Lower leg skin (tissue), 4 donors: ENCODE measurements around the gene SHISA7. TPM values are rescaled to one million over a fixed set of nuclear protein-coding genes. Genes with fewer than 3 reads are reported as not detected.

ENCODE experiments used
- DNase-seq, 2 donors: peaks; one replicate each; pipeline ENCODE4 v3.0.0-alpha.2; 2019; ENCODE audit warnings: low spot score in 2 of 2
- H3K4me3 ChIP-seq: fragments of 200-600 bp; sonication (generic); 2 replicates; pipeline ENCODE4 v1.5.1; 2017; ENCODE audit warnings: mild to moderate bottlenecking, low read depth; ENCODE audit not compliant: poor library complexity, severe bottlenecking
- POLR2A ChIP-seq, 2 donors: fragments of 450-650 bp; IDR thresholded peaks; one replicate each; pipeline ENCODE4 v1.6.1; 2016 to 2017; ENCODE audit warnings: antibody characterized with exemption in 2 of 2, mild to moderate bottlenecking in 1 of 2, moderate library complexity in 1 of 2
- WGBS, 2 donors: methylation state at CpG; one replicate each; pipeline ENCODE4 v1.1.5; 2018; 5-methylcytosine and 5-hydroxymethylcytosine counted together
- intact Hi-C: fragments of 100-400 bp; cut with DNase I; formaldehyde crosslinking; loops from one replicate; pipeline ENCODE4 v1.15.0; 2023; ENCODE audit warnings: low total_unique reads
- total RNA-seq, 4 donors: library from RNA; depleted of rRNA; stranded (reverse); fragments of >200 nt; gene quantifications; one replicate each; pipeline ENCODE4 v1.1.0, GENCODE V29; 2016
- TF ChIP-seq, protein P1 (sequence below), 3 donors: fragments of 450-650 bp; IDR thresholded peaks; one replicate each; pipeline ENCODE4 v1.5.1; 2016; ENCODE audit warnings: antibody characterized with exemption in 3 of 3, mild to moderate bottlenecking in 3 of 3, moderate library complexity in 2 of 3

Gene SHISA7
- total RNA-seq, 4 donors from 2014 or later: 0.10 TPM; not detected in 3

DNA sequence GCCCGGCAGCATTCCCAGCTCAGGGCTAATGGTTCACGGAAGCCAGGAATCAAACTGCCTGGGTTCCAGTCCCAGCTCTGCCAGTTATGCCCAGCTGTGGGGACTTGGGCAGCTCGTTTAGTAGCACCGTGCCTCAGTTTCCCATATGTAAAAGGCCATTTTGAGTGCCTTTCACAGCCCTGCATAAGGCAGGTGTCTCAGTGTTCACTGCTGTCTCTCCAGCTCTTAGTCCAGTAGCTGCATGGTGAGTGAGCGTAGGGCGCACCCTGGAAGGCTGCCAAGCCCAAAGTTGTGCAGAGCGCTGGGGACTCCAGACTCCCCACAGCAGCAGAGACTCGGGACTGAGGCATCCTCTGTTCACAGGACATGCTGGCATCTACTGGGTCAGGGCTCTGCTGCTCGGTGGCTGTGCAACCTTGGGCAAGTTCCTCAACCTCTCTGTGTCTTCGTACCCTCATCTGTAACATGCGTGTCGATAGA, 51.9 kb downstream of the SHISA7 start:
- no peak for DNase-seq
- H3K4me3 ChIP-seq: no peak overlapping the region
- TF ChIP-seq, protein P1, sequence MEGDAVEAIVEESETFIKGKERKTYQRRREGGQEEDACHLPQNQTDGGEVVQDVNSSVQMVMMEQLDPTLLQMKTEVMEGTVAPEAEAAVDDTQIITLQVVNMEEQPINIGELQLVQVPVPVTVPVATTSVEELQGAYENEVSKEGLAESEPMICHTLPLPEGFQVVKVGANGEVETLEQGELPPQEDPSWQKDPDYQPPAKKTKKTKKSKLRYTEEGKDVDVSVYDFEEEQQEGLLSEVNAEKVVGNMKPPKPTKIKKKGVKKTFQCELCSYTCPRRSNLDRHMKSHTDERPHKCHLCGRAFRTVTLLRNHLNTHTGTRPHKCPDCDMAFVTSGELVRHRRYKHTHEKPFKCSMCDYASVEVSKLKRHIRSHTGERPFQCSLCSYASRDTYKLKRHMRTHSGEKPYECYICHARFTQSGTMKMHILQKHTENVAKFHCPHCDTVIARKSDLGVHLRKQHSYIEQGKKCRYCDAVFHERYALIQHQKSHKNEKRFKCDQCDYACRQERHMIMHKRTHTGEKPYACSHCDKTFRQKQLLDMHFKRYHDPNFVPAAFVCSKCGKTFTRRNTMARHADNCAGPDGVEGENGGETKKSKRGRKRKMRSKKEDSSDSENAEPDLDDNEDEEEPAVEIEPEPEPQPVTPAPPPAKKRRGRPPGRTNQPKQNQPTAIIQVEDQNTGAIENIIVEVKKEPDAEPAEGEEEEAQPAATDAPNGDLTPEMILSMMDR (IDR thresholded peaks at IDR 0.05): no peak
- TF ChIP-seq POLR2A (IDR thresholded peaks at IDR 0.05): no peak
- intact Hi-C loops: no loop called here
- WGBS, 2 donors: 76 to 83% methylated on average over 10 to 12 of the region's 12 CpGs

GRCh38 chr19:55390461-55390880, 52.6 kb downstream of the SHISA7 start:
- DNase-seq: no peak
- TF ChIP-seq, protein P1 (IDR thresholded peaks at IDR 0.05): no peak
- WGBS, 2 donors: 75 to 78% methylated on average over 7 of the region's 7 CpGs
- no peak overlapping the region for H3K4me3 ChIP-seq
- intact Hi-C loops: no loop called here

DNA sequence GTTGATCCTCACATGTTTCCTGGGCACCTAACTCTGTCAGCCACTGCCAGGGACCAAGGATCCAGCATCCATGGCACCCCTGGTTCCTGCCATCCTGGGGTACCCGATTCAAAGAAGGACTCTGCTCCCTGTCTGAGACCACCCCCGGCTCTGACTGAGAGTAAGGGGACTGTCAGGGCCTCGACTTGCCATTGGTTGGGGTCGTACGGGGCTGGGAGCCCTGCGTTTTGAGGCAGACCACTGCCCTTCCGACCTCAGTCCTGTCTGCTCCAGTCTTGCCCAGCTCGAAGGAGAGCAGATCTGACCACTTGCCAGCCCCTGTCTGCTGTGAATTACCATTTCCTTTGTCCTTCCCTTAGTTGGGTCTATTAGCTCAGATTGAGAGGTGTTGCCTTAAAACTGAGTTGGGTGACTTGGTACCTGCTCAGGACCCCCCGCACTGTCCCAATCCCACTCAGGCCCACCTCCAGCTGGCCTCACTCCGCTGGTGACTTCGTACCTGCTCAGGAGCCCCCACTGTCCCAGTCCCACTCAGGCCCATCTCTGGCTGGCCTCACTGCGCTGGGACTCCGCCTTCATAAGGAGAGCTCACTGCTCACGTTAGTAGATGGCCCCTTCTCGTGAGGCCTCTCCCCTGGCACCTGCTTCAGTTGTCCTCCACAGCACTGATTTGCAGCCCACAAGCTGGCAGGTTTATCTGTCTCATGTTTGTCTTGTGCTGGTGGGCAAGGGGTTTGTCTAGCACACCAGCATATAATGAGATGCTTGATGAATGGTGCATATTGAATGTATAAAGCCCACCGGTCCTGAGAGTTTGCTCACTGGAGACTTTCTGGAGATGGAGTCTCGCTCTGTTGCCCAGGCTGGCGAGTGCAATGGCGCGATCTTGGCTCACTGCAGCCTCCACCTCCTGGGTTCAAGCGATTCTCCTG, 53.4 kb downstream of the SHISA7 start:
- TF ChIP-seq, protein P1 (IDR thresholded peaks at IDR 0.05): no peak
- no peak for TF ChIP-seq POLR2A (IDR thresholded peaks at IDR 0.05)
- 81 to 86% methylated on average over 20 to 21 of the region's 21 CpGs for whole genome bisulfite sequencing, 2 donors
- intact Hi-C loops: no loop called here
- no peak overlapping the region for H3K4me3 ChIP-seq
- no peak for DNase-seq

GRCh38 chr19:55387736-55388497, 55.2 kb downstream of the SHISA7 start:
- 74 to 80% methylated on average over 13 to 24 of the region's 24 CpGs for WGBS, 2 donors
- H3K4me3 ChIP-seq: no peak overlapping the region
- TF ChIP-seq POLR2A (IDR thresholded peaks at IDR 0.05): no peak
- TF ChIP-seq, protein P1 (IDR thresholded peaks at IDR 0.05): no peak
- DNase-seq: no peak
- intact Hi-C loops: no loop called here

DNA sequence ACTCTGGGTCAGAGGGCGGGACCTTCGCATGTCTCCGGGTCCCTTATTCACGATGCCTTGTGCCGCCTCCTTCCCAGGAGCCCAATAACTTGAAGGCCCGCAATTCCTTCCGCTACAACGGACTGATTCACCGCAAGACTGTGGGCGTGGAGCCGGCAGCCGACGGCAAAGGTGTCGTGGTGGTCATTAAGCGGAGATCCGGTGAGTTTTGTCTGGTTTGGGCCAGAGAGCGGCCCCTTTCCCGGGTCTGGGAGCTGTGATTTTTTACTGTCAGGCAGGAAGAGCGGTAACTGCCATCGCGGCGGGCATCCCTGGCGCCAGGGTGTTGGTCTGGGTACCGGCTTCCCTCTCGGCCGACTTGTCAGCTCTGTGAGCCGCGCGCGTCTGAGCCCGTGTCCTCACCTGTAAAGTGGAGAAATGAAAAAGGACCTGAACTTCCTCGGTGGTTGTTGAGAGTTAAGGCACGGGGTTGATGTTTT, 56.6 kb downstream of the SHISA7 start:
- TF ChIP-seq POLR2A (IDR thresholded peaks at IDR 0.05): no peak
- TF ChIP-seq, protein P1 (IDR thresholded peaks at IDR 0.05): no peak
- 1 to 3% methylated on average over 18 to 33 of the region's 33 CpGs for WGBS, 2 donors
- DNase-seq: no peak
- intact Hi-C loops: no loop called here
- peak overlapping the region; percentile 77 for H3K4me3 ChIP-seq
